ENCODE measurements around the gene COL4A2. TPM values are rescaled to one million over a fixed set of nuclear protein-coding genes. Genes with fewer than 3 reads are reported as not detected.

COL4A2 gene
- total and polyA plus RNA-seq, 8 donors: 18.4 to 130 (median 43.8) TPM

DNA sequence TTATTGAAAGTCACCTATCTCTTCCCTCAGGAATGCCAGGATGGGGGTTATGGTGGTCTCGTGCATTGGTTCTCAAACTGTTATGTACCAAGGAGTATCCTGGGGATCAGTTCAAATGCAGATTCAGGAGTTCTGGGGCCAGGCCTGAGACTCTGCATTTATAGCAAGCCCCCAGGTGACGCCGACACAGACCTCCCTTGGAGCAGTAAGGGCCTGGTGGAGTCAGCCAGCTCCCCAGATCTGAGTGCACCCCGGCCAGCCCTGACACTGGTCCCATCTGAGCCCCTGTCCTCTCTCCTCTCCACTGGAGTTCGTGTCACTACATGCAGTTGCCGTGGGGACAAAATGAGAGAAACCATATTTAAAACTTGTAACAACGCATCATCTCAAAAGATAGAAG, 112.9 kb downstream of the COL4A2 start:
- intact Hi-C loops (cut with DNase I): loop anchor here in 1 of 3 donors (5.0 kb wide), 1 partner anchor 198 kb away; no protein-coding TSS in a partner anchor
- no peak for ATAC-seq
- H3K4me1 ChIP-seq: no peaks in the 10 kb centered on the region

GRCh38 chr13:110420626-110421025, 113.5 kb downstream of the COL4A2 start:
- ATAC-seq: no peak
- no peak for FAIRE-seq
- no peak overlapping the region for H3K27ac ChIP-seq
- no peaks in the 10 kb centered on the region for H3K9me3 ChIP-seq
- 65 to 80% methylated on average over 6 of the region's 6 CpGs for WGBS, 2 donors
- DNase-seq: no peak
- intact Hi-C loops (cut with DNase I): loop anchor here in 1 of 3 donors (5.0 kb wide), 1 partner anchor 198 kb away; no protein-coding TSS in a partner anchor
- no peaks in the 10 kb centered on the region for H3K27me3 ChIP-seq
- TF ChIP-seq, protein P1, sequence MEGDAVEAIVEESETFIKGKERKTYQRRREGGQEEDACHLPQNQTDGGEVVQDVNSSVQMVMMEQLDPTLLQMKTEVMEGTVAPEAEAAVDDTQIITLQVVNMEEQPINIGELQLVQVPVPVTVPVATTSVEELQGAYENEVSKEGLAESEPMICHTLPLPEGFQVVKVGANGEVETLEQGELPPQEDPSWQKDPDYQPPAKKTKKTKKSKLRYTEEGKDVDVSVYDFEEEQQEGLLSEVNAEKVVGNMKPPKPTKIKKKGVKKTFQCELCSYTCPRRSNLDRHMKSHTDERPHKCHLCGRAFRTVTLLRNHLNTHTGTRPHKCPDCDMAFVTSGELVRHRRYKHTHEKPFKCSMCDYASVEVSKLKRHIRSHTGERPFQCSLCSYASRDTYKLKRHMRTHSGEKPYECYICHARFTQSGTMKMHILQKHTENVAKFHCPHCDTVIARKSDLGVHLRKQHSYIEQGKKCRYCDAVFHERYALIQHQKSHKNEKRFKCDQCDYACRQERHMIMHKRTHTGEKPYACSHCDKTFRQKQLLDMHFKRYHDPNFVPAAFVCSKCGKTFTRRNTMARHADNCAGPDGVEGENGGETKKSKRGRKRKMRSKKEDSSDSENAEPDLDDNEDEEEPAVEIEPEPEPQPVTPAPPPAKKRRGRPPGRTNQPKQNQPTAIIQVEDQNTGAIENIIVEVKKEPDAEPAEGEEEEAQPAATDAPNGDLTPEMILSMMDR (IDR thresholded peaks at IDR 0.05): no peak
- no peaks in the 10 kb centered on the region for H3K36me3 ChIP-seq
- no peak overlapping the region for H3K4me3 ChIP-seq
- no peaks in the 10 kb centered on the region for H3K4me1 ChIP-seq

More for the DNA sequence above, 112.9 kb downstream of the COL4A2 start:
- H3K36me3 ChIP-seq: no peaks in the 10 kb centered on the region
- 72 to 82% methylated on average over 7 of the region's 7 CpGs for WGBS, 2 donors
- DNase-seq: no peak
- H3K27me3 ChIP-seq: no peaks in the 10 kb centered on the region
- no peaks in the 10 kb centered on the region for H3K9me3 ChIP-seq
- H3K27ac ChIP-seq: peak overlapping the region in 1 of 4 donors; percentile 34
- H3K4me3 ChIP-seq: no peak overlapping the region
- TF ChIP-seq, protein P1 (IDR thresholded peaks at IDR 0.05): no peak
- FAIRE-seq: no peak

DNA sequence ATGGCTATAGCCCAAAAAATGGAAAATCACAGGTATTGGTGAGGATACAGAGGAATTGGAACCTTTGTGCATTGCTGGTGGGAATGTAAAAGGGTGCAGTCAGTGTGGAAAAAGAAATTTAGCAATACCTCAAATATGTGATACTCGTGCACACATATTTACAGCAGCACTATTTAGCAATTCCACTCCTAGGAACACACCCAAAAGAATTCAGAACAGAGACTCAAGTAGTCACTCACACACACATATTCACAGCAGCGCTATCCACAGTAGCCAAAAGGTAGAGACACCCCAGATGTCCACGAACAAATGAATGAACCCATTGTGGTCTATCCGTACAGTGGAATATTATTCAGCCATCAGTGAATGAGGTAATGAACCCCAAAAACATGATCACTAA, 114.0 kb downstream of the COL4A2 start:
- Histone ChIP-seq H3K36me3 (no peaks in the 10 kb centered on the region), H3K27ac (no peak overlapping the region), H3K27me3 (no peaks in the 10 kb centered on the region), H3K9me3 (no peaks in the 10 kb centered on the region), H3K4me1 (no peaks in the 10 kb centered on the region), H3K4me3 (no peak overlapping the region)
- no peak for ATAC-seq
- intact Hi-C loops (cut with DNase I): loop anchor here in 1 of 3 donors (5.0 kb wide), 1 partner anchor 199 kb away; no protein-coding TSS in a partner anchor
- no peak for FAIRE-seq
- WGBS, 2 donors: 68 to 79% methylated on average over 4 of the region's 4 CpGs
- no peak for DNase-seq
- TF ChIP-seq, protein P1 (IDR thresholded peaks at IDR 0.05): no peak

- DNase-seq (no peak), ATAC-seq (peak in 1 of 4 donors; percentile 25), FAIRE-seq (no peak)
- intact Hi-C loops (cut with DNase I): loop anchor here in 1 of 3 donors (5.0 kb wide), 1 partner anchor 200 kb away; no protein-coding TSS in a partner anchor
- Histone ChIP-seq H3K27ac (no peak overlapping the region), H3K4me1 (no peaks in the 10 kb centered on the region), H3K4me3 (no peak overlapping the region), H3K9me3 (no peaks in the 10 kb centered on the region), H3K36me3 (no peaks in the 10 kb centered on the region), H3K27me3 (no peaks in the 10 kb centered on the region)
- TF ChIP-seq, protein P1 (IDR thresholded peaks at IDR 0.05): no peak
- 79 to 82% methylated on average over 11 of the region's 11 CpGs for WGBS, 2 donors
These were observed 114.8 kb downstream of the COL4A2 start for GRCh38 chr13:110421696-110422385.

Measured in pancreas (tissue), 10 donors.